ENCODE results near the gene INTS7. TPM values are rescaled to one million over a fixed set of nuclear protein-coding genes. Genes with fewer than 3 reads are reported as not detected.

The INTS7 gene
- polyA plus RNA-seq, 1 donor (not counting 4 experiments of a cell fraction or from before 2014, with no cell fraction given) = 27.2 TPM

GRCh38 chr1:212020975-212021374 is 14.4 kb downstream of the INTS7 start:
- dilution Hi-C loops (cut with MboI; ENCODE audit: extremely low pct_ligation_motif_present, low sequenced_read_pairs) = no loop called here
- FAIRE-seq (no peak), DNase-seq (ENCODE audit: low read depth, low spot score) (no peak)
- no peak overlapping the region for H3K27ac ChIP-seq (ENCODE audit: control insufficient read depth, insufficient read depth, low read length)
- H3K36me3 ChIP-seq (ENCODE audit: control insufficient read depth in 2 of 2, extremely low read depth in 1 of 2, insufficient read depth in 2 of 2, low read length in 2 of 2) = no peaks in the 10 kb centered on the region
- no peak overlapping the region for H2AFZ ChIP-seq (ENCODE audit: control insufficient read depth, low read length)
- H4K20me1 ChIP-seq (ENCODE audit: control insufficient read depth, extremely low read depth, insufficient read depth, low read length) = no peaks in the 10 kb centered on the region
- H3K9ac ChIP-seq (ENCODE audit: control insufficient read depth, extremely low read depth, insufficient read depth, low read length) = no peak overlapping the region
- H3K4me1 ChIP-seq (ENCODE audit: control insufficient read depth, extremely low read depth, insufficient read depth, low read length) = no peaks in the 10 kb centered on the region
- TF ChIP-seq CTCF (optimal IDR thresholded peaks at IDR 0.05 in 1 of 3, IDR thresholded peaks at IDR 0.05 in 1 of 3, conservative IDR thresholded peaks at IDR 0.05 in 1 of 3; ENCODE audit: extremely low read depth in 1 of 3, insufficient read depth in 2 of 3, low read length in 3 of 3) (no peak), EZH2 (IDR thresholded peaks at IDR 0.05; ENCODE audit: low read length) (no peak)
- peaks cover 33% of the 10 kb centered on the region for H3K79me2 ChIP-seq (ENCODE audit: control insufficient read depth, insufficient read depth, low read length)
- no peaks in the 10 kb centered on the region for H3K27me3 ChIP-seq (ENCODE audit: control insufficient read depth, extremely low read depth, insufficient read depth, low read length)
- H3K4me3 ChIP-seq (ENCODE audit: control insufficient read depth in 2 of 3, extremely low read depth in 1 of 3, insufficient read depth in 2 of 3, low read depth in 1 of 3, low read length in 3 of 3) = no peak overlapping the region
- H3K9me1 ChIP-seq (ENCODE audit: control insufficient read depth, extremely low read depth, insufficient read depth, low read length) = no peaks in the 10 kb centered on the region
- H3K4me2 ChIP-seq (ENCODE audit: control insufficient read depth, extremely low read depth, insufficient read depth, low read depth, low read length) = no peak overlapping the region
- H3K9me3 ChIP-seq (ENCODE audit: control insufficient read depth, low read depth, low read length) = no peaks in the 10 kb centered on the region

GRCh38 chr1:212013672-212014071 is 21.7 kb downstream of the INTS7 start:
- DNase-seq (ENCODE audit: low read depth, low spot score) (no peak), FAIRE-seq (no peak)
- Histone ChIP-seq H3K4me2 (ENCODE audit: control insufficient read depth, extremely low read depth, insufficient read depth, low read depth, low read length) (no peak overlapping the region), H3K36me3 (ENCODE audit: control insufficient read depth in 2 of 2, extremely low read depth in 1 of 2, insufficient read depth in 2 of 2, low read length in 2 of 2) (peaks cover 5 to 8% of the 10 kb centered on the region in 2 experiments), H3K79me2 (ENCODE audit: control insufficient read depth, insufficient read depth, low read length) (no peaks in the 10 kb centered on the region), H3K27ac (ENCODE audit: control insufficient read depth, insufficient read depth, low read length) (no peak overlapping the region), H4K20me1 (ENCODE audit: control insufficient read depth, extremely low read depth, insufficient read depth, low read length) (no peaks in the 10 kb centered on the region), H3K9me3 (ENCODE audit: control insufficient read depth, low read depth, low read length) (no peaks in the 10 kb centered on the region), H3K4me1 (ENCODE audit: control insufficient read depth, extremely low read depth, insufficient read depth, low read length) (no peaks in the 10 kb centered on the region), H3K27me3 (ENCODE audit: control insufficient read depth, extremely low read depth, insufficient read depth, low read length) (no peaks in the 10 kb centered on the region), H3K4me3 (ENCODE audit: control insufficient read depth in 2 of 3, extremely low read depth in 1 of 3, insufficient read depth in 2 of 3, low read depth in 1 of 3, low read length in 3 of 3) (no peak overlapping the region), H3K9me1 (ENCODE audit: control insufficient read depth, extremely low read depth, insufficient read depth, low read length) (no peaks in the 10 kb centered on the region), H3K9ac (ENCODE audit: control insufficient read depth, extremely low read depth, insufficient read depth, low read length) (no peak overlapping the region), H2AFZ (ENCODE audit: control insufficient read depth, low read length) (no peak overlapping the region)
- TF ChIP-seq CTCF (optimal IDR thresholded peaks at IDR 0.05 in 1 of 3, IDR thresholded peaks at IDR 0.05 in 1 of 3, conservative IDR thresholded peaks at IDR 0.05 in 1 of 3; ENCODE audit: extremely low read depth in 1 of 3, insufficient read depth in 2 of 3, low read length in 3 of 3) (no peak), EZH2 (IDR thresholded peaks at IDR 0.05; ENCODE audit: low read length) (no peak)
- dilution Hi-C loops (cut with MboI; ENCODE audit: extremely low pct_ligation_motif_present, low sequenced_read_pairs) = no loop called here
